GM12878 (cell line): ENCODE results near the gene CNTNAP5. TPM values are rescaled to one million over a fixed set of nuclear protein-coding genes. Genes with fewer than 3 reads are reported as not detected.

Source experiments
- ATAC-seq: fragments of 200-7000 bp; cut with Tn5 transposase; 3 replicates; pipeline ENCODE4 v1.9.1; 2020; ENCODE audit warnings: mild to moderate bottlenecking, moderate library complexity
- BruUV-seq: library from RNA; stranded (reverse); fragments of 400-500 nt; replicated peaks from 2 replicates; lab custom pipeline; 2021; lab: Mats Ljungman, UMichigan
- CTCF ChIA-PET: fragments of 300-600 bp; sonication (Branson Sonifier 250); formaldehyde crosslinking; extraction: SDS; loops from one replicate; lab custom pipeline; 2021; ENCODE audit warnings: inconsistent platforms; lab: Yijun Ruan, JAX
- POLR2A ChIA-PET: fragments of 350-600 bp; formaldehyde crosslinking; extraction: SDS; loops from one replicate; lab custom pipeline; 2021; ENCODE audit warnings: inconsistent platforms; lab: Charles Lee
- RAD21 ChIA-PET: fragments of 300-600 bp; sonication (Branson Sonifier 250); formaldehyde crosslinking; loops from one replicate; lab custom pipeline; 2023; ENCODE audit warnings: antibody characterized with exemption; ENCODE audit not compliant: unreplicated experiment; lab: Charles Lee
- SMC1A ChIA-PET: fragments of 300-600 bp; sonication (Branson Sonifier 250); formaldehyde crosslinking; loops from one replicate; lab custom pipeline; 2023; ENCODE audit not compliant: unreplicated experiment, uncharacterized antibody; lab: Charles Lee
- DNase-seq: peaks from one replicate; pipeline ENCODE4 v3.0.0-alpha.2; 2011; ENCODE audit warnings: low read depth, low spot score
- FAIRE-seq: peaks from 3 replicates; lab custom pipeline; 2011; peaks lifted over from hg19 to GRCh38; lab: Jason Lieb, UNC
- H2AFZ ChIP-seq: 2 replicates; pipeline ENCODE4 v1.6.0; 2011; ENCODE audit warnings: low read depth, low read length, control low read depth; ENCODE audit not compliant: control insufficient read depth
- H3K27ac ChIP-seq: 2 replicates; pipeline ENCODE4 v1.5.1; 2011; ENCODE audit warnings: control low read depth; ENCODE audit not compliant: control insufficient read depth, insufficient read depth
- H3K27me3 ChIP-seq, 2 experiments: replicated peaks in 1 of 2; 2 replicates each; pipeline versions ENCODE4 v1.6.0 to v1.6.1; 2011; ENCODE audit warnings: low read length in 1 of 2; ENCODE audit not compliant: control insufficient read depth in 2 of 2, insufficient read depth in 2 of 2
- H3K36me3 ChIP-seq, 2 experiments: 2 replicates each; pipeline ENCODE4 v1.5.1; 2011; ENCODE audit warnings: low read length in 1 of 2; ENCODE audit not compliant: control insufficient read depth in 2 of 2, insufficient read depth in 2 of 2
- H3K4me1 ChIP-seq: 2 replicates; pipeline ENCODE4 v1.6.1; 2011; ENCODE audit warnings: mild to moderate bottlenecking, low read length, moderate library complexity, mixed read lengths; ENCODE audit not compliant: control insufficient read depth, insufficient read depth
- H3K4me2 ChIP-seq: 2 replicates; pipeline ENCODE4 v1.6.0; 2011; ENCODE audit warnings: control low read depth; ENCODE audit not compliant: control insufficient read depth, insufficient read depth
- H3K4me3 ChIP-seq: fragments of 200-600 bp; sonication (generic); 2 replicates; pipeline ENCODE4 v1.5.1; 2016
- H3K79me2 ChIP-seq: 2 replicates; pipeline ENCODE4 v1.6.0; 2011; ENCODE audit warnings: low read length; ENCODE audit not compliant: control insufficient read depth, insufficient read depth
- H3K9ac ChIP-seq: 2 replicates; pipeline ENCODE4 v1.8.0; 2011; ENCODE audit warnings: low read length, control low read depth, mixed read lengths; ENCODE audit not compliant: control insufficient read depth, insufficient read depth
- H3K9me3 ChIP-seq: replicated peaks from 3 replicates; pipeline ENCODE4 v1.5.1; 2011; ENCODE audit warnings: mild to moderate bottlenecking, low read length; ENCODE audit not compliant: control insufficient read depth, insufficient read depth
- H4K20me1 ChIP-seq: 2 replicates; pipeline ENCODE4 v1.6.0; 2011; ENCODE audit not compliant: control insufficient read depth, insufficient read depth
- ASH2L ChIP-seq: fragments of 300-600, 200-600 bp; sonication (generic); IDR thresholded peaks from 2 replicates; pipeline ENCODE4 v1.6.1; 2017; ENCODE audit warnings: low read depth, mild to moderate bottlenecking, borderline replicate concordance
- BRCA1 ChIP-seq: IDR thresholded peaks from 2 replicates; pipeline ENCODE4 v1.6.1; 2011; ENCODE audit warnings: low read depth, low read length, improper control_type of control experiment
- CEBPB ChIP-seq, 2 experiments: fragments of 150-350 bp in 1 of 2; IDR thresholded peaks; 2 replicates each; pipeline ENCODE4 v1.6.1; 2012 to 2014; ENCODE audit warnings: low read depth in 2 of 2, low read length in 2 of 2, borderline replicate concordance in 1 of 2, inconsistent platforms in 1 of 2
- EP300 ChIP-seq, 2 experiments: fragments of 150-350 bp in 1 of 2; IDR thresholded peaks; 2 replicates each; pipeline ENCODE4 v1.6.1; 2011 to 2012; ENCODE audit warnings: low read depth in 2 of 2, low read length in 2 of 2, borderline replicate concordance in 1 of 2, improper control_type of control experiment in 1 of 2, inconsistent platforms in 1 of 2; ENCODE audit not compliant: control insufficient read depth in 1 of 2
- ESRRA ChIP-seq: IDR thresholded peaks from 2 replicates; pipeline ENCODE4 v1.6.1; 2012; ENCODE audit warnings: mild to moderate bottlenecking, low read length, improper control_type of control experiment
- FOS ChIP-seq: IDR thresholded peaks from 3 replicates; pipeline ENCODE4 v1.6.1; 2011; ENCODE audit warnings: borderline replicate concordance; ENCODE audit not compliant: insufficient read length; ENCODE audit errors: extremely low read depth
- GABPA ChIP-seq: IDR thresholded peaks from 2 replicates; pipeline ENCODE4 v1.6.1; 2014; ENCODE audit warnings: antibody characterized with exemption, low read depth, mild to moderate bottlenecking, inconsistent platforms
- HDGF ChIP-seq: fragments of 450-650 bp; IDR thresholded peaks from 2 replicates; pipeline ENCODE4 v1.6.1; 2016; ENCODE audit warnings: antibody characterized with exemption
- IKZF2 ChIP-seq, 2 experiments: fragments of 450-650 bp; IDR thresholded peaks; 2 replicates each; pipeline ENCODE4 v1.6.1; 2017; ENCODE audit warnings: mild to moderate bottlenecking in 2 of 2, moderate library complexity in 2 of 2
- JUNB ChIP-seq: IDR thresholded peaks from 2 replicates; pipeline ENCODE4 v1.6.1; 2016; ENCODE audit warnings: antibody characterized with exemption, mild to moderate bottlenecking
- MEF2A ChIP-seq: IDR thresholded peaks from 2 replicates; pipeline ENCODE4 v1.6.1; 2011; ENCODE audit warnings: low read depth, mild to moderate bottlenecking, low read length, moderate library complexity; ENCODE audit not compliant: insufficient read depth
- NBN ChIP-seq: fragments of 450-650 bp; IDR thresholded peaks from 2 replicates; pipeline ENCODE4 v1.6.1; 2016
- NR2C1 ChIP-seq: fragments of 450-650 bp; IDR thresholded peaks from 2 replicates; pipeline ENCODE4 v1.6.1; 2017; ENCODE audit warnings: antibody characterized with exemption, mild to moderate bottlenecking, moderate library complexity
- NR2C2 ChIP-seq: IDR thresholded peaks from 2 replicates; pipeline ENCODE4 v1.6.1; 2011; ENCODE audit warnings: borderline replicate concordance, low read depth; ENCODE audit not compliant: control insufficient read depth, insufficient read length
- POU2F2 ChIP-seq: IDR thresholded peaks from 3 replicates; pipeline ENCODE4 v1.6.1; 2011; ENCODE audit warnings: low read depth, mild to moderate bottlenecking, low read length, borderline replicate concordance
- RAD51 ChIP-seq: fragments of 450-650 bp; IDR thresholded peaks from 2 replicates; pipeline ENCODE4 v1.6.1; 2016; ENCODE audit warnings: moderate library complexity, mild to moderate bottlenecking, inconsistent platforms
- SPI1 ChIP-seq: IDR thresholded peaks from 2 replicates; pipeline ENCODE4 v1.6.1; 2011; ENCODE audit warnings: low read depth, mild to moderate bottlenecking, low read length, moderate library complexity, borderline replicate concordance; ENCODE audit not compliant: insufficient read depth
- SRF ChIP-seq, 2 experiments: IDR thresholded peaks; 2 replicates each; pipeline ENCODE4 v1.6.1; 2011; ENCODE audit warnings: low read depth in 2 of 2, low read length in 2 of 2, mild to moderate bottlenecking in 1 of 2, moderate library complexity in 1 of 2
- ZNF207 ChIP-seq: fragments of 450-650 bp; IDR thresholded peaks from 2 replicates; pipeline ENCODE4 v1.6.1; 2014; ENCODE audit warnings: antibody characterized with exemption, mild to moderate bottlenecking, borderline replicate concordance
- ZNF384 ChIP-seq: IDR thresholded peaks from 2 replicates; pipeline ENCODE4 v1.6.1; 2012; ENCODE audit warnings: low read depth, mild to moderate bottlenecking, low read length, improper control_type of control experiment, borderline replicate concordance
- WGBS: methylation state at CpG from one replicate; pipeline ENCODE4 v1.1.6; 2016; ENCODE audit warnings: low lambda C conversion rate; ENCODE audit not compliant: insufficient replicate concordance, insufficient coverage; ENCODE audit errors: missing lambda C conversion rate; 5-methylcytosine and 5-hydroxymethylcytosine counted together
- in situ Hi-C: fragments of 300-500 bp; cut with MboI; formaldehyde crosslinking; loops from 9 replicates; pipeline ENCODE4 v1.14.3; 2018; ENCODE audit warnings: mixed read lengths
- intact Hi-C: fragments of 100-400 bp; cut with micrococcal nuclease; formaldehyde crosslinking; loops from one replicate; pipeline ENCODE4 v1.14.2; 2022; ENCODE audit not compliant: unreplicated experiment
- polyA plus RNA-seq, 11 experiments: library from polyadenylated mRNA; depleted of rRNA in 4 of 11; unstranded in 6 of 11; stranded (reverse) in 5 of 11; fragments of >200 nt; fragmentation: Nextera tagmentation in 4 of 11; fragmentation: Illumina TruSeq in 1 of 11; extraction: Ambion mirVana in 4 of 11; extraction: Trizol in 1 of 11; gene quantifications; 1 replicate in 1 of 11; 2 replicates in 10 of 11; pipeline versions ENCODE4 v1.2.1 to v1.2.3, GENCODE V29; 2011 to 2016; ENCODE audit warnings: inconsistent platforms in 2 of 11, missing spikeins in 2 of 11, low read depth in 1 of 11
- total RNA-seq, 4 experiments: library from RNA; depleted of rRNA in 3 of 4; stranded (reverse); fragments of >200 nt in 3 of 4; fragmentation: Illumina TruSeq in 1 of 4; extraction: Trizol in 1 of 4; gene quantifications; 2 replicates each; pipeline versions ENCODE4 v1.2.1 to v1.2.3, GENCODE V29; 2013 to 2021
- TF ChIP-seq, protein P1 (sequence below): fragments of 150-350 bp; IDR thresholded peaks from 2 replicates; pipeline ENCODE4 v1.6.1; 2016; ENCODE audit warnings: low read depth, low read length
- TF ChIP-seq, protein P2 (sequence below): IDR thresholded peaks from 2 replicates; pipeline ENCODE4 v1.6.1; 2011; ENCODE audit warnings: mild to moderate bottlenecking, low read depth, low read length, moderate library complexity; ENCODE audit not compliant: insufficient replicate concordance

CNTNAP5 gene
- total and polyA plus RNA-seq, 10 of the 15 experiments (the other 5 are each of a cell fraction or from before 2014, with no cell fraction given) = not detected

DNA sequence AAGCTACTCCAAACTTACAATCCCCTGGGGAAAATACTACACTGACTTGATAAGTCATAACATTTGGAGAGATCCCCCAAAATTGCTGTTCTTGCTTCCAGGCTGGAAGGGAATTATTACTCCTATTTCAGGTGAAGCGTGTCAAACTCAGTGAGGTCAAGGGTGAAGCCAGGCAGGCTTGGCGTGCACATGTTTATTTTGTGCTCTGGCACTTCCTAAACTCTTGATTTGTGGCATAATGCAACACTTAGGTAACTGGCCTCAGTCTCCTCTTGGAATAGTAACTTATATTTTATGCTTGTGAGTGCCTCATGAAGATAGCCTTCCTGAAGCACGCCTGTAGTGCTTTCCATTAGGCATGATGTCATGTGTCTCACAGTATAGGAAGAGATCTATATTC lies 751.2 kb downstream of the CNTNAP5 start (continued):
- TF ChIP-seq NR2C2 = no peak
- no peak for TF ChIP-seq MEF2A
- no peak for TF ChIP-seq IKZF2 (IDR thresholded peaks at IDR 0.05)
- TF ChIP-seq FOS = no peak
- TF ChIP-seq HDGF = no peak

DNA sequence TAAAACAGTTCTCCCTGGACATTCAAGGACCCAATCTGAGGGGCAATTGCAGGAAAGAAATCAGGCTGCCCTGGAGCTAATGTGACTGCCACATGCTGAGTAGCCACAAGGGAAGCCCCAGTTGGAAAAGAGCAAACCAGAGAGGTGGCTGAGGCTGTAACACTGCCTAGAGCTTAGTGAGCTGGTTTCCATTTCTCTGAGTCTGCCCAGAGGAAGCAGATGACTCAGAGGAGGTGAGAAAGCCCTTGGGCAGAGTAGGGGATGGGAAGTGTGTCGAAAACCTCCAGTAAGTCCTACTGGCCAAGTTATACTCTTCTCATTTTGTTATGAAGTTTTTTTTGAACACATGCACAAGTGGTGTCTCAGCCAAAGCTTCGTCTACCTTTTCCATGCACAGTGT lies 753.0 kb downstream of the CNTNAP5 start:
- H3K9ac ChIP-seq = no peak overlapping the region
- H3K4me2 ChIP-seq = no peak overlapping the region
- no peaks in the 10 kb centered on the region for H3K27me3 ChIP-seq
- ATAC-seq (peak; percentile 56; the same call in 2 of the 3 replicates), DNase-seq (no peak), FAIRE-seq (no peak)
- RAD21 ChIA-PET = no interaction called here
- in situ Hi-C loops (no loop called here), intact Hi-C loops (no loop called here)
- CTCF ChIA-PET = no interaction called here
- no peaks in the 10 kb centered on the region for H3K4me1 ChIP-seq
- H4K20me1 ChIP-seq = no peaks in the 10 kb centered on the region
- H3K9me3 ChIP-seq = no peaks in the 10 kb centered on the region
- 16% methylated on average over 2 of the region's 2 CpGs for WGBS
- no peaks in the 10 kb centered on the region for H3K36me3 ChIP-seq
- H3K79me2 ChIP-seq = no peaks in the 10 kb centered on the region
- H2AFZ ChIP-seq = no peak overlapping the region
- no peak overlapping the region for H3K4me3 ChIP-seq
- no TSS peak for BruUV-seq
- H3K27ac ChIP-seq = no peak overlapping the region
- SMC1A ChIA-PET = no interaction called here
- POLR2A ChIA-PET = interaction anchor here (0.6 kb wide), 1 partner anchor 330 kb away, joined by 5 read pairs; no protein-coding TSS in a partner anchor
- TF ChIP-seq SRF (IDR thresholded peaks at IDR 0.05; ENCODE audit: low read depth in 2 of 2, low read length in 2 of 2) (no peak), BRCA1 (no peak), ESRRA (no peak), ASH2L (no peak), NBN (no peak), GABPA (no peak), CEBPB (IDR thresholded peaks at IDR 0.05; ENCODE audit: borderline replicate concordance in 1 of 2, low read depth in 2 of 2, low read length in 2 of 2) (no peak), EP300 (IDR thresholded peaks at IDR 0.05; ENCODE audit: borderline replicate concordance in 1 of 2, control insufficient read depth in 1 of 2, low read depth in 2 of 2, low read length in 2 of 2) (no peak), JUNB (no peak), ZNF384 (no peak), SPI1 (no peak), POU2F2 (no peak), RAD51 (no peak), NR2C1 (no peak), ZNF207 (no peak)
- TF ChIP-seq, protein P1, sequence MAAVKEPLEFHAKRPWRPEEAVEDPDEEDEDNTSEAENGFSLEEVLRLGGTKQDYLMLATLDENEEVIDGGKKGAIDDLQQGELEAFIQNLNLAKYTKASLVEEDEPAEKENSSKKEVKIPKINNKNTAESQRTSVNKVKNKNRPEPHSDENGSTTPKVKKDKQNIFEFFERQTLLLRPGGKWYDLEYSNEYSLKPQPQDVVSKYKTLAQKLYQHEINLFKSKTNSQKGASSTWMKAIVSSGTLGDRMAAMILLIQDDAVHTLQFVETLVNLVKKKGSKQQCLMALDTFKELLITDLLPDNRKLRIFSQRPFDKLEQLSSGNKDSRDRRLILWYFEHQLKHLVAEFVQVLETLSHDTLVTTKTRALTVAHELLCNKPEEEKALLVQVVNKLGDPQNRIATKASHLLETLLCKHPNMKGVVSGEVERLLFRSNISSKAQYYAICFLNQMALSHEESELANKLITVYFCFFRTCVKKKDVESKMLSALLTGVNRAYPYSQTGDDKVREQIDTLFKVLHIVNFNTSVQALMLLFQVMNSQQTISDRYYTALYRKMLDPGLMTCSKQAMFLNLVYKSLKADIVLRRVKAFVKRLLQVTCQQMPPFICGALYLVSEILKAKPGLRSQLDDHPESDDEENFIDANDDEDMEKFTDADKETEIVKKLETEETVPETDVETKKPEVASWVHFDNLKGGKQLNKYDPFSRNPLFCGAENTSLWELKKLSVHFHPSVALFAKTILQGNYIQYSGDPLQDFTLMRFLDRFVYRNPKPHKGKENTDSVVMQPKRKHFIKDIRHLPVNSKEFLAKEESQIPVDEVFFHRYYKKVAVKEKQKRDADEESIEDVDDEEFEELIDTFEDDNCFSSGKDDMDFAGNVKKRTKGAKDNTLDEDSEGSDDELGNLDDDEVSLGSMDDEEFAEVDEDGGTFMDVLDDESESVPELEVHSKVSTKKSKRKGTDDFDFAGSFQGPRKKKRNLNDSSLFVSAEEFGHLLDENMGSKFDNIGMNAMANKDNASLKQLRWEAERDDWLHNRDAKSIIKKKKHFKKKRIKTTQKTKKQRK = no peak
- TF ChIP-seq, protein P2, sequence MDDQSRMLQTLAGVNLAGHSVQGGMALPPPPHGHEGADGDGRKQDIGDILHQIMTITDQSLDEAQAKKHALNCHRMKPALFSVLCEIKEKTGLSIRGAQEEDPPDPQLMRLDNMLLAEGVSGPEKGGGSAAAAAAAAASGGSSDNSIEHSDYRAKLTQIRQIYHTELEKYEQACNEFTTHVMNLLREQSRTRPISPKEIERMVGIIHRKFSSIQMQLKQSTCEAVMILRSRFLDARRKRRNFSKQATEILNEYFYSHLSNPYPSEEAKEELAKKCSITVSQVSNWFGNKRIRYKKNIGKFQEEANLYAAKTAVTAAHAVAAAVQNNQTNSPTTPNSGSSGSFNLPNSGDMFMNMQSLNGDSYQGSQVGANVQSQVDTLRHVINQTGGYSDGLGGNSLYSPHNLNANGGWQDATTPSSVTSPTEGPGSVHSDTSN = no peak
